Keratinocyte (primary cell): ENCODE measurements around the gene TAF1D. TPM values are rescaled to one million over a fixed set of nuclear protein-coding genes. Genes with fewer than 3 reads are reported as not detected.
A peak's percentile ranks its signal among the peaks of the same experiment; 100 is the strongest.

Experiments
- DNase-seq: peaks from one replicate; pipeline ENCODE4 v3.0.0-alpha.2; 2011; ENCODE audit warnings: low read depth, missing footprints, low spot score
- FAIRE-seq: peaks from 2 replicates; lab custom pipeline; 2011; peaks lifted over from hg19 to GRCh38; lab: Jason Lieb, UNC
- H2AFZ ChIP-seq: 2 replicates; pipeline ENCODE4 v1.6.0; 2012; ENCODE audit warnings: low read length, control low read depth, inconsistent platforms; ENCODE audit not compliant: control insufficient read depth
- H3K27ac ChIP-seq: 2 replicates; pipeline ENCODE4 v1.5.1; 2011; ENCODE audit warnings: low read length; ENCODE audit not compliant: control insufficient read depth, insufficient read depth
- H3K27me3 ChIP-seq: 3 replicates; pipeline ENCODE4 v1.6.0; 2011; ENCODE audit warnings: low read length; ENCODE audit not compliant: control insufficient read depth, insufficient read depth; ENCODE audit errors: extremely low read depth
- H3K36me3 ChIP-seq, 2 experiments: 2 replicates in 1 of 2; 3 replicates in 1 of 2; pipeline ENCODE4 v1.5.1; 2011; ENCODE audit warnings: low read length in 2 of 2, mild to moderate bottlenecking in 1 of 2; ENCODE audit not compliant: control insufficient read depth in 2 of 2, insufficient read depth in 2 of 2; ENCODE audit errors: extremely low read depth in 1 of 2
- H3K4me1 ChIP-seq: 3 replicates; pipeline ENCODE4 v1.5.1; 2011; ENCODE audit warnings: low read length; ENCODE audit not compliant: control insufficient read depth, insufficient read depth; ENCODE audit errors: extremely low read depth
- H3K4me2 ChIP-seq: 3 replicates; pipeline ENCODE4 v1.6.0; 2011; ENCODE audit warnings: low read depth, low read length; ENCODE audit not compliant: control insufficient read depth, insufficient read depth; ENCODE audit errors: extremely low read depth
- H3K4me3 ChIP-seq, 3 experiments: fragments of 200-600 bp in 1 of 3; sonication (generic) in 1 of 3; 2 replicates in 2 of 3; 3 replicates in 1 of 3; pipeline ENCODE4 v1.5.1; 2011 to 2016; ENCODE audit warnings: low read length in 3 of 3, mild to moderate bottlenecking in 3 of 3, control low read depth in 2 of 3, inconsistent platforms in 1 of 3, low read depth in 1 of 3, mixed read lengths in 1 of 3, mixed run types in 1 of 3, moderate library complexity in 1 of 3; ENCODE audit not compliant: control insufficient read depth in 2 of 3, insufficient read depth in 2 of 3; ENCODE audit errors: extremely low read depth in 1 of 3
- H3K79me2 ChIP-seq: 2 replicates; pipeline ENCODE4 v1.6.0; 2012; ENCODE audit warnings: low read length; ENCODE audit not compliant: control insufficient read depth, insufficient read depth
- H3K9ac ChIP-seq: 3 replicates; pipeline ENCODE4 v1.6.0; 2011; ENCODE audit warnings: low read length; ENCODE audit not compliant: control insufficient read depth, insufficient read depth; ENCODE audit errors: extremely low read depth
- H3K9me1 ChIP-seq: 3 replicates; pipeline ENCODE4 v1.6.0; 2011; ENCODE audit warnings: low read length; ENCODE audit not compliant: control insufficient read depth, insufficient read depth; ENCODE audit errors: extremely low read depth
- H3K9me3 ChIP-seq: 2 replicates; pipeline ENCODE4 v1.5.1; 2012; ENCODE audit warnings: low read depth, low read length; ENCODE audit not compliant: control insufficient read depth
- H4K20me1 ChIP-seq: 3 replicates; pipeline ENCODE4 v1.6.0; 2011; ENCODE audit warnings: low read length; ENCODE audit not compliant: control insufficient read depth, insufficient read depth; ENCODE audit errors: extremely low read depth
- CTCF ChIP-seq, 3 experiments: IDR thresholded peaks in 1 of 3; conservative IDR thresholded peaks in 1 of 3; optimal IDR thresholded peaks in 1 of 3; 2 replicates in 2 of 3; 3 replicates in 1 of 3; pipeline versions ENCODE3 to v1.5.1; 2011; ENCODE audit warnings: low read length in 3 of 3, mild to moderate bottlenecking in 3 of 3, moderate library complexity in 2 of 3, control low read depth in 1 of 3, inconsistent platforms in 1 of 3; ENCODE audit not compliant: insufficient read depth in 2 of 3; ENCODE audit errors: extremely low read depth in 1 of 3
- EZH2 ChIP-seq: IDR thresholded peaks from one replicate; pipeline ENCODE4 v1.6.1; 2012; ENCODE audit warnings: inconsistent platforms, mild to moderate bottlenecking, low read length, moderate library complexity
- dilution Hi-C: fragments of 300-500 bp; cut with MboI; formaldehyde crosslinking; loops from one replicate; pipeline ENCODE4 v1.7.0; 2020; ENCODE audit warnings: low sequenced_read_pairs; ENCODE audit not compliant: extremely low pct_ligation_motif_present
- polyA plus RNA-seq, 5 experiments: library from polyadenylated mRNA; depleted of rRNA in 3 of 5; stranded (reverse) in 3 of 5; stranded (forward) in 1 of 5; unstranded in 1 of 5; fragments of >200 nt; gene quantifications; 1 replicate in 1 of 5; 2 replicates in 3 of 5; 3 replicates in 1 of 5; pipeline versions ENCODE4 v1.2.1 to v1.2.3, GENCODE V29; 2011 to 2012; ENCODE audit warnings: missing spikeins in 2 of 5, low read depth in 1 of 5, low replicate concordance in 1 of 5

TAF1D gene
- polyA plus RNA-seq, 1 donor (not counting 4 experiments of a cell fraction or from before 2014, with no cell fraction given): 224 TPM

- TF ChIP-seq EZH2: no peak
- no peak for TF ChIP-seq CTCF (optimal IDR thresholded peaks at IDR 0.05 in 1 of 3, IDR thresholded peaks at IDR 0.05 in 1 of 3, conservative IDR thresholded peaks at IDR 0.05 in 1 of 3; ENCODE audit: extremely low read depth in 1 of 3, insufficient read depth in 2 of 3, low read length in 3 of 3)
- dilution Hi-C loops: no loop called here
- peaks cover 33 to 74% of the 10 kb centered on the region in 2 experiments for H3K36me3 ChIP-seq
These were observed 6.7 kb downstream of the TAF1D start for GRCh38 chr11:93734427-93735222.

GRCh38 chr11:93733474-93733873, 7.8 kb downstream of the TAF1D start:
- H3K36me3 ChIP-seq: peaks cover 36 to 68% of the 10 kb centered on the region in 2 experiments
- no peak overlapping the region for H3K4me3 ChIP-seq
- no peaks in the 10 kb centered on the region for H3K9me1 ChIP-seq
- no peak for FAIRE-seq
- H3K27ac ChIP-seq: no peak overlapping the region
- H3K4me2 ChIP-seq: no peak overlapping the region
- peaks cover 47% of the 10 kb centered on the region for H3K79me2 ChIP-seq
- H2AFZ ChIP-seq: no peak overlapping the region
- no peaks in the 10 kb centered on the region for H3K27me3 ChIP-seq
- H3K9ac ChIP-seq: no peak overlapping the region
- no peaks in the 10 kb centered on the region for H3K9me3 ChIP-seq
- H4K20me1 ChIP-seq: peaks cover 47% of the 10 kb centered on the region
- dilution Hi-C loops: no loop called here
- DNase-seq: no peak
- no peak for TF ChIP-seq EZH2
- no peak for TF ChIP-seq CTCF (optimal IDR thresholded peaks at IDR 0.05 in 1 of 3, IDR thresholded peaks at IDR 0.05 in 1 of 3, conservative IDR thresholded peaks at IDR 0.05 in 1 of 3; ENCODE audit: extremely low read depth in 1 of 3, insufficient read depth in 2 of 3, low read length in 3 of 3)
- peaks cover 27% of the 10 kb centered on the region for H3K4me1 ChIP-seq

More at GRCh38 chr11:93734427-93735222, 6.7 kb downstream of the TAF1D start:
- Histone ChIP-seq H2AFZ (no peak overlapping the region), H3K27ac (no peak overlapping the region), H3K9me1 (no peaks in the 10 kb centered on the region), H3K27me3 (no peaks in the 10 kb centered on the region), H3K9ac (no peak overlapping the region), H3K4me2 (peak overlapping the region; percentile 11), H4K20me1 (peaks cover 50% of the 10 kb centered on the region), H3K4me3 (no peak overlapping the region), H3K79me2 (peaks cover 59% of the 10 kb centered on the region), H3K9me3 (no peaks in the 10 kb centered on the region), H3K4me1 (peaks cover 27% of the 10 kb centered on the region)
- no peak for FAIRE-seq
- DNase-seq: no peak
